GM03348 (cell line): ENCODE measurements around the gene ATPAF1.
A peak's percentile ranks its signal among the peaks of the same experiment; 100 is the strongest.

ENCODE experiments used
- DNase-seq: peaks from one replicate; pipeline ENCODE4 v3.0.0; 2012; ENCODE audit warnings: low spot score

Gene ATPAF1

GRCh38 chr1:46650491-46650890 is 17.7 kb downstream of the ATPAF1 start:
- DNase-seq: no peak

GRCh38 chr1:46649764-46650163 is 18.4 kb downstream of the ATPAF1 start:
- DNase-seq: no peak

DNA sequence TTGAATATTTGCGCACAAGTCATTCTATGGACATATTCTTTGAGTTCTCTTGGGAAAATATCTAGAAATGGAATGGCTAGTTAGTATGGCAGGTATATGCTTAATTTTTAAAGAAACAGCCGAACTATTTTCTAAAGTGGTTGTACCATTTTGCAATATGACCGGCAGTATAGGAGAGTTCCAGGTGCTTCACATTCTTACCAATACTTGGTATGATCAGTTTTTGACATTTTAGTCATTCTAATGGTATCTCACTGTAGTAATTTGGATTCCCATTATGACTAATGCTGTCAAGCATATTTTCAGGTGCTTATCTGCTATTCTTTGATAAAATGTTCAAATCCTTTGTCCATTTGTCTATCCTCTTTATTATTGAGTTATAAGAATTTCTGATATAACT is 20.6 kb downstream of the ATPAF1 start:
- no peak for DNase-seq

DNA sequence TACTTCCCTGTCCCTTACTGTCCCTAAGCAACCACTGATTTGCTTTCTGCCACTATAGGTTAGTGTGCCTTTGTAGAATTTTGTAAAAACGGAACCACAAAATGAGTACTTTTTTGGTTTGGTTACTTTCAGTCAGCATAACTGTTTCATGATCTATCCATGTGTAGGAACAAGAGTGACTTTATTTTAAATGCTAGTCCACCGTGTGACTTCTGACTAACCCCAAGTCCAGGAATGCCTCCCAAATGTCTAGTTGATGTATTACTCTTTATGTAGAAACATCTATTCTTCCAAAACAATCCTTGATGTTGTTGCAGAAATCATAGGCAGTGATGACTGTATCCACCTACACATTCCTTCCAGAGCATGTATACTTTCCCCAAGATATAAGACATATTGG is 21.3 kb downstream of the ATPAF1 start:
- DNase-seq: no peak

- no peak for DNase-seq
These were observed 21.8 kb downstream of the ATPAF1 start for GRCh38 chr1:46646331-46646730.

- DNase-seq: no peak
These were observed 22.3 kb downstream of the ATPAF1 start for GRCh38 chr1:46645815-46646214.

- peak; percentile 74 for DNase-seq
These were observed 24.8 kb downstream of the ATPAF1 start for GRCh38 chr1:46643368-46643775.

DNA sequence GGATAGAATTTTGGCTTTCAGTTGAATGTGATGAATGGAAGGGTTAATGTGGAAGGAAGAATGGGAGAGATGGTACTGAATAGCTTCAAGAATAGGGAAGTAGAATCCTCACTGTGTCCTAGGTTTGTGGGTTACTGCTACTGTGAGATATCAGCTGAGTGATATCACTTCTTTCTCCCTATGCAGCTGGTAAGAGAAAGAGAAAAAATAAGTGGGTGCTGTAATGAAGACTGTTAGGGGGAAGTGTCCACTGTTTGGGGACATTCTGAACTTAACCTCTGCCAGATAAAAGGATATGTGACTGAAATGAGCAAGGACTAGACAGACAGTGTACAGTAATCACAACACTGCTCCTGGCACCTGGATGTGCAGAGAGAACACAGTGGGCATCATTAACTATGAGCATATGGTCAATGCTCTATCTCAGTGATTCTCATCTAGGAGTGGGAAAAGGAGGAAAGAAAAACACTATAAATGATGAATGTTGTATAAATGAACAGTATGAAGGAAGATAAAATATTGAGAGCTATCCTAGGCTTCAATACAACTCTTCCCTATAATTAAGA is 26.0 kb downstream of the ATPAF1 start:
- DNase-seq: no peak

- no peak for DNase-seq
These were observed 28.6 kb downstream of the ATPAF1 start for GRCh38 chr1:46639547-46639946.

GRCh38 chr1:46638921-46639320 is 29.2 kb downstream of the ATPAF1 start:
- no peak for DNase-seq

GRCh38 chr1:46637444-46638083 is 30.6 kb downstream of the ATPAF1 start:
- DNase-seq: no peak

DNA sequence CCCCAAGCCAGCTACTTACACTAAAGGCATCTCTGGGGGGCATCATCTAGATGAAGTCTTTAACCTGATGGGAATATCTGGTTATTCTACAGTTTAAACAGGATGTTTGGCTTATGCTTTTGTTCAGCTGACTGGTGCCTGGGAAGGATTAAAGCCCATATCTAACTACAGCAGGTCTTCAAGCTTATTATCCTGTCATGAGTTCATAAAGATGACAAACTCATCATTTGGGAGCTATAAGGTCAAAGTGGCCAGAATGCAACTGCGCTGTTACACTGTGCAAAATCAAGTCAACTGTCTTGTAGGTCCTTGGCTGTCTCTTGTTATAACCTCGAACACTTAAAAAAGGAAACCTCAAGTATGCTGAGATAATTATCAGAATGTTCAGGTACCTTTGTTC is 33.0 kb downstream of the ATPAF1 start:
- DNase-seq: no peak

DNA sequence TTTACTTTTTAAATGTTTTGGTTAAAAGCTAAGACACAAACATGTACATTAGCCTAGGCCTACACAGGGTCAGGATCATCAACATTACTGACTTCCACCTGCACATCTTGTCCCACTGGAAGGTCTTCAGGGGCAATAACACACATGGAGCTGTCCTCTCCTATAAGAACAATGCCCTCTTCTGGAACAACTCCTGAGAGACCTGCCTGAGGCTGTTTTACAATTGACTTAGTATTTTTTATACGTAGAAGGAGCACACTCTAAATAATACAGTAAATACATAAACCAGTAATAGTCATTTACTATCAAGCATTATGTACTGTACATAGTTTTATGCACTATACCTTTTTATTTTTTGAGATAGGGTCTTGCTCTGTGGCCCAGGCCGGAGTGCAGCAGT is 37.4 kb downstream of the ATPAF1 start:
- DNase-seq: no peak

- no peak for DNase-seq
These were observed 44.2 kb downstream of the ATPAF1 start for GRCh38 chr1:46623743-46624644.

GRCh38 chr1:46622344-46622743 is 45.8 kb downstream of the ATPAF1 start:
- peak; percentile 63 for DNase-seq

DNA sequence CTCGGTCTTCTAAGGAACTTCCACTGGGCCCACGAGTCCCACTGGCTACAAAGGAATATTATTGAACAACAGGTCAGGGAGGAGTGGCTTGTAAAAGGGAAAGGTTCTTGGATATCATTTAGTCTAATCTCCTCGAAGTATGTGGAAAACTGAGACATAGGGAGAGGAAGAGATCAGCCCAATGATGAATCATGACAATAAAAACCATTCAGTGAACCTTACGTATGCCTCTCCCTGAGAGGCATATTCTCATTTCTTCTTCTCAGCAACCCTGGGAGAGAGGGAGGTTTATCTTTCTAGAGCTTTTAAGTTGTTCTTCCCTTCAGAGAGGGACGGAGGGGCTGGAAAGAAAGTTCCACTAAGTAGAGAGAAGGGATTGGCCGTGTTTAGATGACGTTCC is 46.2 kb downstream of the ATPAF1 start:
- DNase-seq: no peak

- DNase-seq: no peak
These were observed 48.4 kb downstream of the ATPAF1 start for GRCh38 chr1:46619656-46620258.

DNA sequence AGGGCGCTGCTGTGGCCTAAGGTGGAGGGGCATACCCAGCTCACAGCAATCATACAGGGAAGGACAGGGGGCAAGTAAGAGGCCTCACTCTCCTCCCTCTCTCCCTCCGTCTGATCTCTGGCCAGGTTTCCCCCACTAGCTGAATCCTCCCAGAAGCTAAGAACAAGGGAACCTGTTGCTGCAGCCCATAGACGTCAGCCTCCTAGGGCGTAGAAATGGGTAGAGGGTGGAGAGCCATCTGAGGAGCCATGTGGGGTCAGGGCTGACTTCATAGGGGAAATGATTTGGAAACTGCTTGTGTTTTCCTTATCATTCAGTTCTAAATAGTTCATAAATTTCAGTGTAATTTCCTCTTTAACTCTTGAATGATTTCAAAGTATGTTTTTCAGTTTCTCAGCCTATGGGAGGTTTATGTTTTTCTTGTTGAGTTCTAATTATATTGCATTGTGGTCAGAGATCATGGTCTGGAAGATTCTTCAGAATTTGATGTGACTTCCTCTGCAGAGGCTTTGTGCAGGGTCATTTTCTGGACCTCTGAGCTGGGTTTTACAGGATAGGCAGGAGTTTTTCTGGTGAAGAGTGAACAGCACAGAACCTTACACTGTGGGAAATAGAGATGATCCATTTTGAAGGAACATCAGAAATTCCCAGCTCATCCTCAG is 49.3 kb downstream of the ATPAF1 start:
- DNase-seq: no peak

GRCh38 chr1:46617833-46618232 is 50.3 kb downstream of the ATPAF1 start:
- DNase-seq: no peak

DNA sequence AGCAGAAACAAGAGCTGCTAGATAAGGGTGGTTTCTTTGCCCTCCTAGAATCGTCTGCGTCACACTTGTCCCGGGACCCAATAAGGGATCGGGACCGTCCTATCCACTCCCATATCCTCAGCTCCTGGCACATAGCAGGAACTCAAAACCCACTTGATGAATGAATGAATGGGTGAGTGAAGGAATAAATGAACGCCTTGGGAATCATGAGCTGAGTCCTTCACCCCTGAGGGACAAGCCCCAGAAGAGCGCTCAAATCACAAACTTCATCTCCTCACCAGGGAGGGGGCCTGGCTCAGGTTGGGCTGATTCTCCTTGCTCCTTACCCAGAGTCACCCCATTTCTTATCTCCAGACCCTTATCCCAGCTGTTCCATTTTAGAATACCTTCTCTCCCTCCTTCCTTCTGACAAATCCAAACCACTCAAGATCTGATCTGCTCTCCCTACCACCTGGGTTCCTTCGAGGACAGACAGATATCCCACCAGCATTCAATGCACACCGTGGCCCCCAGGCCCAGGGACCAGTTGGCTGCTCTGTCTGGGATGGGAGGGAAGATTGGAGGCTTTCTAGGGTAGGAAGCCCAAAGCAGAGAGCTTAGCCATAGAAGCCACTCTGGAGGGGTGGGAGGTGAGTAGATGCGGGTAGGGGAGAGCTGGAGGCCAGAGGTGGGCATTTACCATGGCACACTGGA is 50.9 kb downstream of the ATPAF1 start:
- DNase-seq: no peak

GRCh38 chr1:46616277-46617107 is 51.7 kb downstream of the ATPAF1 start, which contains the start of gene MOB3C:
Gene MOB3C, minus strand, starts transcription at chr1:46616811. Its CDS starts 3,490 bp downstream, at chr1:46613321.
- peak; percentile 97 for DNase-seq
